Activated naive CD4-positive, alpha-beta T cell treated with anti-CD3 and anti-CD28 coated beads for 36 hours (primary cell): ENCODE measurements around the gene PCDH18. TPM values are rescaled to one million over a fixed set of nuclear protein-coding genes. Genes with fewer than 3 reads are reported as not detected.
A peak's percentile ranks its signal among the peaks of the same experiment; 100 is the strongest.

Source experiments
- CTCF ChIA-PET: fragments of 350-600 bp; sonication (Branson Sonifier 250); formaldehyde crosslinking; loops from one replicate; lab custom pipeline; 2021; ENCODE audit warnings: antibody characterized with exemption; lab: Charles Lee
- DNase-seq: peaks from one replicate; pipeline ENCODE4 v3.0.0-alpha.2; 2020
- H3K27ac Mint-ChIP-seq: one replicate; pipeline ENCODE4 v1.8.0; 2021; ENCODE audit warnings: mild to moderate bottlenecking, mixed read lengths
- H3K27me3 Mint-ChIP-seq: one replicate; pipeline ENCODE4 v1.8.0; 2021; ENCODE audit warnings: low read depth, mixed read lengths
- H3K36me3 Mint-ChIP-seq: one replicate; pipeline ENCODE4 v1.8.0; 2021; ENCODE audit warnings: low read depth, mixed read lengths
- H3K4me1 Mint-ChIP-seq: one replicate; pipeline ENCODE4 v1.8.0; 2021; ENCODE audit warnings: low read depth, mixed read lengths
- H3K4me3 Mint-ChIP-seq: one replicate; pipeline ENCODE4 v1.8.0; 2021; ENCODE audit warnings: mild to moderate bottlenecking, moderate library complexity, mixed read lengths
- H3K9me3 Mint-ChIP-seq: one replicate; pipeline ENCODE4 v1.8.0; 2021; ENCODE audit warnings: mixed read lengths
- intact Hi-C: fragments of 100-400 bp; cut with micrococcal nuclease; formaldehyde crosslinking; loops from one replicate; pipeline ENCODE4 v1.15.1; 2023
- total RNA-seq, 2 experiments: library from RNA; stranded (reverse); gene quantifications; one replicate each; pipeline ENCODE4 v1.2.3, GENCODE V29; 2021

PCDH18 gene, protein sequence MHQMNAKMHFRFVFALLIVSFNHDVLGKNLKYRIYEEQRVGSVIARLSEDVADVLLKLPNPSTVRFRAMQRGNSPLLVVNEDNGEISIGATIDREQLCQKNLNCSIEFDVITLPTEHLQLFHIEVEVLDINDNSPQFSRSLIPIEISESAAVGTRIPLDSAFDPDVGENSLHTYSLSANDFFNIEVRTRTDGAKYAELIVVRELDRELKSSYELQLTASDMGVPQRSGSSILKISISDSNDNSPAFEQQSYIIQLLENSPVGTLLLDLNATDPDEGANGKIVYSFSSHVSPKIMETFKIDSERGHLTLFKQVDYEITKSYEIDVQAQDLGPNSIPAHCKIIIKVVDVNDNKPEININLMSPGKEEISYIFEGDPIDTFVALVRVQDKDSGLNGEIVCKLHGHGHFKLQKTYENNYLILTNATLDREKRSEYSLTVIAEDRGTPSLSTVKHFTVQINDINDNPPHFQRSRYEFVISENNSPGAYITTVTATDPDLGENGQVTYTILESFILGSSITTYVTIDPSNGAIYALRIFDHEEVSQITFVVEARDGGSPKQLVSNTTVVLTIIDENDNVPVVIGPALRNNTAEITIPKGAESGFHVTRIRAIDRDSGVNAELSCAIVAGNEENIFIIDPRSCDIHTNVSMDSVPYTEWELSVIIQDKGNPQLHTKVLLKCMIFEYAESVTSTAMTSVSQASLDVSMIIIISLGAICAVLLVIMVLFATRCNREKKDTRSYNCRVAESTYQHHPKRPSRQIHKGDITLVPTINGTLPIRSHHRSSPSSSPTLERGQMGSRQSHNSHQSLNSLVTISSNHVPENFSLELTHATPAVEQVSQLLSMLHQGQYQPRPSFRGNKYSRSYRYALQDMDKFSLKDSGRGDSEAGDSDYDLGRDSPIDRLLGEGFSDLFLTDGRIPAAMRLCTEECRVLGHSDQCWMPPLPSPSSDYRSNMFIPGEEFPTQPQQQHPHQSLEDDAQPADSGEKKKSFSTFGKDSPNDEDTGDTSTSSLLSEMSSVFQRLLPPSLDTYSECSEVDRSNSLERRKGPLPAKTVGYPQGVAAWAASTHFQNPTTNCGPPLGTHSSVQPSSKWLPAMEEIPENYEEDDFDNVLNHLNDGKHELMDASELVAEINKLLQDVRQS
- under 1 TPM in 1 of 2 experiments, not detected in 1; 0.05 TPM for total RNA-seq

DNA sequence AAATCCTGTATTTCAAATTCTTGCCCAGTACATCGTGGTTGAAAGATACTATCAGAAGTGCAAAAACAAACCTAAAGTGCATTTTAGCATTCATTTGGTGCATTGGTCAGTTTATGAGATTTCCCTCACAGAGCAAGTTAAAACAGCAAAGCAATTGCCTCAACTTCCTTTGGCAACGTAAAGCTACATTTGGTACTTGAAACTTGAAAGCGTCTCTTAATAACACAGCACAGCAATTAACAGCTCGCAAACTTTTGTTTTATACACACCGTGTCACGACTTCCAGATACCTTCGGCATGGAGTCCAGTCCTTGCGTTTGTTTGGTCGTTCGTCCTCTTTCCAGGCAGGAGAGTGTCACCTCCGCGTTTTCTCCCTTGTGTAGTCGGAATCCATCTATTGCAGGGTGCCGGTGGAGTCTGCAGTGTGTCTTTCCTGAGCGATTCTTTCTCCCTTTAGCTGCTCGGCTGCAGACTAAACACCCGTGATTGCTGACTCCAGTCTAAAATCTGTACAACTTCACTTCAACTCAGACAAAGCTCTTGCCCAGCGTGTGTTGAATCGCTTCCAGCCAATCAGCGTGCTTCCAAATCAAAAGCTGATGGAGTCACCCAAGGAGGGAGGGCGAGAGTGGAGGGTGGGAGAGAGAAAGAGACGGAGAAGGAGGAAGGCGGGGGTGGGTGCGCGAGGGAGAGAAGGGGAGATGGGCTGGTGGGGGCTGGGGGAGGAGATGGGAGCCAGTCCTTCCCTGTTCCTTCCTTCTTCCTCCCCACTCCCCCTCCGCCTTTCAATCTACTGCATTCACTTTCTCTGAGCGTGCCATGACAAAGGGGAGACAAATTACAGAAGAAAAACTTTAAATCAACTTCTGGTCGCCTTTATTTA, at the start of gene PCDH18:
Gene PCDH18, minus strand, starts transcription at position 509 of the 883 bp plus-strand sequence. Its CDS starts 406 bp downstream, at position 103.
- H3K4me1 Mint-ChIP-seq = peaks cover 3% of the 10 kb centered on the region
- no peak within 1 kb of the TSS for H3K4me3 Mint-ChIP-seq
- peak; percentile 38 for DNase-seq
- no peak within 1 kb of the TSS for H3K27ac Mint-ChIP-seq
- H3K9me3 Mint-ChIP-seq = no peaks in the 10 kb centered on the region
- intact Hi-C loops = loop anchor here (10.0 kb wide), 1 partner anchor 1783 kb away; no protein-coding TSS in a partner anchor
- H3K27me3 Mint-ChIP-seq = no peaks in the 10 kb centered on the region
- CTCF ChIA-PET = no interaction called here
- H3K36me3 Mint-ChIP-seq = no peaks in the 10 kb centered on the region

DNA sequence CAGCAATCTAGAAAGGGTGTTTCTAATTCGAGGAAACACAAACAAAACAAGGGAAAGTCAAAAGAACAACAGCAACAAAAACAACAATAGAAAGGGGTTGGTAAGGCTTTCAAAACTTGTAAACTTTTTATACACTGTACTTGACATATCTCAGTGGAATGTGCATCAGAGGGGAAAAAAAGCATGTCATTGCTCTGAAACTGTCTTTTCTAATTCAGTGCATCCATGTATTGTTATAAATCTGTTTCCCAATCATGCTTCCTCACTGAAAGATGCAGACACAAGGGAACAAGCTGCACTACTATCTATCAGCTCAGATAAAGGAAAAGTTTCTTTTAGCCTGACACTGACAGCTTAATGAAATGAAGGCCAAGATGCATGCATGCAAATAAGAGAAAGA, 44.2 kb upstream of the PCDH18 start:
- Mint-ChIP-seq H3K27me3 (no peaks in the 10 kb centered on the region), H3K4me3 (no peak overlapping the region), H3K27ac (no peak overlapping the region), H3K9me3 (peaks cover 6% of the 10 kb centered on the region), H3K4me1 (no peaks in the 10 kb centered on the region), H3K36me3 (no peaks in the 10 kb centered on the region)
- CTCF ChIA-PET = no interaction called here
- intact Hi-C loops = no loop called here
- no peak for DNase-seq

DNA sequence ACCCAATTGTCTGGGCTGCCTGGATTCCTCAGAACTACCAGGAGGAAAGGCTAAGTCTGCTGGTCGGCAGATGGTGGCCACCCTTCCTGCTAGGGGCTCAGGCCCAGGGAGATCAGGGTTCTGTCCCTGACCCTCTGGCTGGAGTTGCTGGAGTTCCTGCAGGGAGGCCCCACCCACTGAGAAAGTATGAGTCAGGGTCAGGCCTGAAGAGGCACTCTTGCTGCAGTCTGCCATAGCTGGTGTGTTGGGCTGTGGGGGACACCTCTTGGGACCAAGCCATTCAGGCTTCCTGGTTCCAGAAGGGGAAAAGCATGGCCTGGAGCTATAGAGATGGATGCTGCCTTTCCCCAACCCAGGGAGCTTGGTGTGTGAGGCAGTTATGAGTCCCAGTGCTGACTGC, 40.4 kb upstream of the PCDH18 start:
- H3K27ac Mint-ChIP-seq = no peak overlapping the region
- H3K27me3 Mint-ChIP-seq = no peaks in the 10 kb centered on the region
- intact Hi-C loops = no loop called here
- H3K4me1 Mint-ChIP-seq = no peaks in the 10 kb centered on the region
- peaks cover 6% of the 10 kb centered on the region for H3K9me3 Mint-ChIP-seq
- CTCF ChIA-PET = no interaction called here
- no peak overlapping the region for H3K4me3 Mint-ChIP-seq
- no peak for DNase-seq
- no peaks in the 10 kb centered on the region for H3K36me3 Mint-ChIP-seq

DNA sequence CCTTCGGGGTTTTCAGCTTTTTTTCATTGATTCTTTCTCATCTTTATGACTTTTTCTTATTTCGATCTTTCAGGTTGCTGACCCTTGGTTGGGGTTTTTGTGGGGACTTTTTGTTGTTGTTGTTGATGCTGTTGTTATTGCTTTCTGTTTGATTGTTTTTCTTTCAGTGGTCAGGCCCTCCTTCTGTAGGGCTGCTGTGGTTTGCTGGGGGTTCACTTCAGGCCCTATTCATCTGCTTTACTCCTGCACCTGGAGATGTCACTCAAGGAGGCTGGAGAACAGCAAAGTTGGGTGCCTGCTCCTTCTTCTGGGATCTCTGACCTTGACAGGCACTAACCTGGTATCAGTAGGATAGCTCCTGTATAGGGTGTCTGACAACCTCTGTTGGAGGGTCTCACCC, 39.9 kb upstream of the PCDH18 start:
- DNase-seq = no peak

DNA sequence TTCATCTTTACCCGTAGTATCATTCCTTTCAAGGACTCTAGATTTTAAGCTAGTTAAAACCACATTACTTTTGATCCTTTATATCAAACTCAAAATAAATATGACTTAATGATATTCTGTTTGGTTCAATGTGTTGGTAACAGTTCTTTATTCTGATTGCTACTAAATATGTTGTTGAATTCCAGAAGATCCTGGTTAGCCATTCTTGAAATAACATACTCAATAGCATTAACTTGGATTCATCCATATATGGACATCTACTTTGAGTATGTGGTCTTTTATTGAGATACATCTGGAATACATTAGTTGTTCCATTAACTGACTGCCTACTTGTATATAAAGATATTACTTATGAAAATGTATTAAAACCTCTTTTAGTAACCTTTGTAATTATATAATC, 27.5 kb upstream of the PCDH18 start:
- Mint-ChIP-seq H3K27ac (no peak overlapping the region), H3K9me3 (peaks cover 2% of the 10 kb centered on the region), H3K4me1 (no peaks in the 10 kb centered on the region), H3K36me3 (no peaks in the 10 kb centered on the region), H3K27me3 (no peaks in the 10 kb centered on the region), H3K4me3 (no peak overlapping the region)
- intact Hi-C loops = no loop called here
- DNase-seq = no peak
- CTCF ChIA-PET = no interaction called here

More for the DNA sequence above, 39.9 kb upstream of the PCDH18 start:
- no peak overlapping the region for H3K4me3 Mint-ChIP-seq
- CTCF ChIA-PET = no interaction called here
- intact Hi-C loops = no loop called here
- H3K27me3 Mint-ChIP-seq = no peaks in the 10 kb centered on the region
- H3K9me3 Mint-ChIP-seq = peaks cover 6% of the 10 kb centered on the region
- H3K36me3 Mint-ChIP-seq = no peaks in the 10 kb centered on the region
- H3K27ac Mint-ChIP-seq = no peak overlapping the region
- H3K4me1 Mint-ChIP-seq = no peaks in the 10 kb centered on the region

DNA sequence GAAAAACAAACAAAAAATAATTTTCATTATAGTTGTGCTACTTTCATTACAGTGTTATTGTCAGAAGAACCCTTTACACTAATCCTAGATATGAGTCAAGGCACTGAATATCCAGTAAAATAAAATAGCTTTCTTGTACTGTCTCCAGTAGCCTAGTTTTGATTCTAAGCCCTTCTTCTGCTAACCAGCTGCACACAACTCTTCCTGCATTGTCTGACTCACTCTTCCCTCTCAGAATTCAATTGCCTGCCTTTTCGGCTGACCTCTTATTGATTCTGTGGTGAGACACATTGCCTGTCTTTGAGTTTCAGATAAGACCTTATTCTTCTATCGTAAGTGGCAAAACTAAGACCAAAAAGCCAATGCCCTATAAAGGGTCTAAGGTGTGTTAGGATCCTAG, 26.7 kb upstream of the PCDH18 start:
- DNase-seq = no peak
- no peaks in the 10 kb centered on the region for H3K36me3 Mint-ChIP-seq
- no peak overlapping the region for H3K4me3 Mint-ChIP-seq
- CTCF ChIA-PET = no interaction called here
- no peak overlapping the region for H3K27ac Mint-ChIP-seq
- no peaks in the 10 kb centered on the region for H3K27me3 Mint-ChIP-seq
- H3K9me3 Mint-ChIP-seq = peaks cover 2% of the 10 kb centered on the region
- intact Hi-C loops = no loop called here
- no peaks in the 10 kb centered on the region for H3K4me1 Mint-ChIP-seq

DNA sequence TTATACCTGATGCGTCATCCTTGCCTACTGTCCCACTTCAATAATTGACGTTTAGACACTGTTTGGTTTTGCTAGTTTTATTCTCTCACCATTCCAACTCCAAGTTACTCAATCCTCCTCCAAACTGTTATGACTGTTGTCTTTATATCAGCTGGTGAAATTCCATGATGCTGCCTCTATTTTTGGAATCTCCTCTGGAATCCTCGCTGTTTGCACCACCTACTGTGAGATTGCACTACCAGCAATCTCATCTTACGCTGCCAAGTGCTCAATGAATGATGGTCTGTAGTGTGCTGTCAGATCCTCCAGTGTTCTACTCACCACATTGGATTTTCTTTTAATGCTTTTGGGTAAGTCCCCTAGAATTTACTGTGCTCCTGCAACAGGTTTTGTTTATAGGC, 13.2 kb upstream of the PCDH18 start:
- Mint-ChIP-seq H3K4me3 (no peak overlapping the region), H3K27ac (no peak overlapping the region), H3K4me1 (no peaks in the 10 kb centered on the region), H3K27me3 (no peaks in the 10 kb centered on the region), H3K9me3 (peaks cover 1% of the 10 kb centered on the region), H3K36me3 (no peaks in the 10 kb centered on the region)
- intact Hi-C loops = no loop called here
- CTCF ChIA-PET = interaction anchor here (0.6 kb wide), 1 partner anchor 149 kb away, joined by 3 read pairs; no protein-coding TSS in a partner anchor
- no peak for DNase-seq

DNA sequence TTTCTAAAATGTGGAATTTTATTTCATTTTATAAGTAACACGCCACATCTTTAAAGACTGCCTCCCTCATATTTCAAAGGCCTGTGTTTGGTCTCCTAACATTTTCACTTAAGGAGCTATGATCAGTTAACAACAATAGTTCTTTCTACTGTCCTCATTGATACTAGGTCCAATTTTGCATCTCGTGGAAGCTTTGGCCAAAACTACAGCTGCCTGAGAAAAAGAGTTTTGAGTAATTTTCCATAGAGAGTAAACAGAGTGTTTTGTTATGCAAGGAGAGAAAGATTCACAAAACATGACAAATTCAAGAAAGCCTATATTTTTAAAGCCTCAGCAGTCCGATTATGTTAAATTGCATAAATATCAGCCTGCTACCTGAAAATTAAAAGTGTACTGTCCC, 11.4 kb upstream of the PCDH18 start:
- Mint-ChIP-seq H3K36me3 (no peaks in the 10 kb centered on the region), H3K27me3 (no peaks in the 10 kb centered on the region), H3K27ac (no peak overlapping the region), H3K9me3 (peaks cover 1% of the 10 kb centered on the region), H3K4me3 (no peak overlapping the region), H3K4me1 (no peaks in the 10 kb centered on the region)
- intact Hi-C loops = no loop called here
- CTCF ChIA-PET = no interaction called here
- DNase-seq = no peak

DNA sequence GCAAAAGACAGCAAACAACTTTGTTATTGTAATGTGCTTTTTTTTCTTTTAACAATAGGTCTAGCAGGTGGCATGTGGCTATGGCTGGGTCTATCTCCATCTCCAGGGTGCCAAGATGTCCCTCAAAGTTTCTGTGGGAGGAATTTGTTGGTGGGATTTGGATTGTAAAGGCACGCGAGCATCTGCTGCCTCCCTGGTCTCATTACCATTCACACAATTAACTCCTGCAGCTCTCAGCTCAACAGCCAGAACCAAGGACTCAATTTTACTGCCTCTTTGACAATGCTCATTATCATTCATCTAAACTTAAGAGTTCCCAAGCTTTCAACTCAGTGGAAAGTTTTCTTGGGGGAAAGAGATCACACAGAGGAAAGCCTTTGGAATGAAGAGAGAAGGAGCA, 10.9 kb upstream of the PCDH18 start:
- Mint-ChIP-seq H3K27ac (no peak overlapping the region), H3K4me3 (no peak overlapping the region), H3K9me3 (peaks cover 1% of the 10 kb centered on the region), H3K4me1 (no peaks in the 10 kb centered on the region), H3K27me3 (no peaks in the 10 kb centered on the region), H3K36me3 (no peaks in the 10 kb centered on the region)
- CTCF ChIA-PET = no interaction called here
- intact Hi-C loops = no loop called here
- no peak for DNase-seq

DNA sequence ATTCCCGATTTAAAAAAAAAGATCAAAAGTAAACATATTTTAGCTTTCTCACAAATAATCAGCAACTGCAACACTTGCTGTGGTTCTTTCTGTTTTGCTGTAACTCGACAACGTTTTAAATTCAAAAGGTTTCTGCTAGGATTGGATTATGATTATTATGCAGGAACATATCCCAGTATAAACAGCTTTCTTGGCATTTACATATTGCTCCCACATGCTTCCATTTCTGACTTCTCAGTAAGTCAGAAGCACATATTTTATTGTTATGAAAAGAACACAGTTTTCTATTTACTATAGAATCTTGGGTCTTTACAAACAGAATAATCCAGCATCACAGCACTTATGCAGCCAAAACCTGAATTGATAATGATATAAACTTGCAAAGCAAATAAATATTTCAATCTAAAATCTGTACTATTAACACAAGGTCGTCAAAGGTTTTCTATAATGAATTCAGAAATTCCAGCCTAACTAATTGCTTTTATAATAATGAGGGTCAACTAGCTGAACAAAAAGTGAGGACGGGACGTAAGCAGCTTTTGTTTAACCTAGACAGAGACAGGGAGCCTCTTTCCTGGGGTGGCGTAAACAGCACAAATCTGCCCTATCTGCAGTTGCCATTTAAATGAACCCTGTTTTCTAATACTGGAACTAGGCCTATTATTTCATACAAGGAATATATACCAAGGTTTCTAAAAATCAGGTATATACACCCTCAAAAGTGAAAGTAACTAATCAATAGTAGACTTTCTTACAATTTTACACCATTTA, 9.8 kb upstream of the PCDH18 start:
- Mint-ChIP-seq H3K27me3 (no peaks in the 10 kb centered on the region), H3K4me3 (no peak overlapping the region), H3K36me3 (no peaks in the 10 kb centered on the region), H3K9me3 (peaks cover 1% of the 10 kb centered on the region), H3K27ac (no peak overlapping the region), H3K4me1 (no peaks in the 10 kb centered on the region)
- CTCF ChIA-PET = no interaction called here
- intact Hi-C loops = no loop called here
- DNase-seq = no peak

DNA sequence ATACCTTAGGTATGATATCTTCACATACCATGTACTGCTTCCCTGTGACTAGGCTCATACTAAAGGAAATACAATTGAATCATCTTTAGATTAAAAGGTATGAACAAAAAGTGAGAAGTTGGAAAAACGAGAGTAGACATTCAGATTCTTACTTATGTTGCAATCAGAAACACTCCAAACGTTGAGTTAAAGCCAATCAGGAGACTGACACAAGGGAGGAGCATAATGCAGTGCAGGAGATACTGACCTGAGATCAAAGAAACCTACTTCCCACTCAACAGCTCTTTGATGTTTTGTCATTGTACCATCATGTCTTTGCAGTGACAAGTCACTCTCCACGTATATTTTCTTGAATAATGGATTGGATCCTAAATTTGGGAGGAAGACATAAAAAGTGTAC, 8.9 kb upstream of the PCDH18 start:
- H3K4me3 Mint-ChIP-seq = no peak overlapping the region
- CTCF ChIA-PET = no interaction called here
- no peak overlapping the region for H3K27ac Mint-ChIP-seq
- H3K36me3 Mint-ChIP-seq = no peaks in the 10 kb centered on the region
- no peaks in the 10 kb centered on the region for H3K27me3 Mint-ChIP-seq
- H3K4me1 Mint-ChIP-seq = no peaks in the 10 kb centered on the region
- DNase-seq = no peak
- peaks cover 1% of the 10 kb centered on the region for H3K9me3 Mint-ChIP-seq
- intact Hi-C loops = no loop called here
